CD14-positive monocyte (primary cell): ENCODE results near the gene WNT7A. TPM values are rescaled to one million over a fixed set of nuclear protein-coding genes. Genes with fewer than 3 reads are reported as not detected.

Experiments
- DNase-seq, 3 donors: peaks; one replicate each; pipeline ENCODE4 v3.0.0-alpha.2; 2011 to 2022
- H2AFZ ChIP-seq: 2 replicates; pipeline ENCODE4 v1.6.0; 2012; ENCODE audit warnings: mild to moderate bottlenecking, low read depth, low read length, inconsistent platforms; ENCODE audit not compliant: insufficient read depth, poor library complexity, severe bottlenecking
- H3K27ac ChIP-seq, 2 donors: 1 replicate in 1 of 2; 2 replicates in 1 of 2; pipeline ENCODE4 v1.5.1; 2012 to 2013; ENCODE audit warnings: low read length in 2 of 2, control low read depth in 1 of 2, inconsistent platforms in 1 of 2, low read depth in 1 of 2, mild to moderate bottlenecking in 1 of 2
- H3K27me3 ChIP-seq, 2 donors: one replicate each; pipeline versions ENCODE4 v1.6.0 to v1.6.1; 2011 to 2013; ENCODE audit warnings: low read length in 2 of 2; ENCODE audit not compliant: control insufficient read depth in 2 of 2, insufficient read depth in 2 of 2
- H3K36me3 ChIP-seq, 2 donors: replicated peaks in 1 of 2; 1 replicate in 1 of 2; 2 replicates in 1 of 2; pipeline versions ENCODE4 v1.5.1 to v1.6.1; 2012 to 2013; ENCODE audit warnings: low read length in 2 of 2, control low read depth in 1 of 2, inconsistent platforms in 1 of 2, mild to moderate bottlenecking in 1 of 2; ENCODE audit not compliant: insufficient read depth in 2 of 2, control insufficient read depth in 1 of 2
- H3K4me1 ChIP-seq, 2 donors: 1 replicate in 1 of 2; 2 replicates in 1 of 2; pipeline versions ENCODE4 v1.5.1 to v1.6.1; 2012 to 2013; ENCODE audit warnings: low read length in 2 of 2, control low read depth in 1 of 2, inconsistent platforms in 1 of 2, mild to moderate bottlenecking in 1 of 2, moderate library complexity in 1 of 2; ENCODE audit not compliant: insufficient read depth in 2 of 2, control insufficient read depth in 1 of 2
- H3K4me2 ChIP-seq: replicated peaks from 2 replicates; pipeline ENCODE3; 2012; ENCODE audit warnings: low read length, moderate library complexity, mild to moderate bottlenecking; ENCODE audit not compliant: poor library complexity, severe bottlenecking; ENCODE audit errors: extremely low read depth
- H3K4me3 ChIP-seq, 3 experiments: fragments of 200-600 bp in 1 of 3; sonication (generic) in 1 of 3; replicated peaks in 1 of 3; 1 replicate in 2 of 3; 2 replicates in 1 of 3; pipeline ENCODE4 v1.5.1; 2011 to 2013; ENCODE audit warnings: low read length in 3 of 3, mild to moderate bottlenecking in 3 of 3, control low read depth in 2 of 3, low read depth in 2 of 3, inconsistent platforms in 1 of 3, moderate library complexity in 1 of 3
- H3K79me2 ChIP-seq: 2 replicates; pipeline ENCODE4 v1.6.0; 2012; ENCODE audit warnings: mild to moderate bottlenecking, control low read depth, inconsistent platforms, low read length, moderate library complexity; ENCODE audit not compliant: insufficient read depth
- H3K9ac ChIP-seq: 2 replicates; pipeline ENCODE4 v1.6.0; 2017; ENCODE audit warnings: low read length, mild to moderate bottlenecking; ENCODE audit not compliant: insufficient read depth, poor library complexity, severe bottlenecking
- H3K9me3 ChIP-seq, 2 donors: replicated peaks in 1 of 2; 1 replicate in 1 of 2; 2 replicates in 1 of 2; pipeline versions ENCODE4 v1.5.1 to v1.6.1; 2012 to 2013; ENCODE audit warnings: low read length in 2 of 2, control low read depth in 1 of 2; ENCODE audit not compliant: control insufficient read depth in 1 of 2, insufficient read depth in 1 of 2
- H4K20me1 ChIP-seq: 2 replicates; pipeline ENCODE4 v1.6.0; 2012; ENCODE audit warnings: mild to moderate bottlenecking, low read length, control low read depth, moderate library complexity; ENCODE audit not compliant: insufficient read depth
- H3K27ac Mint-ChIP-seq, 7 donors: one replicate each; pipeline ENCODE4 v1.8.0; 2020; ENCODE audit warnings: mild to moderate bottlenecking in 7 of 7, mixed read lengths in 7 of 7, moderate library complexity in 6 of 7, inconsistent platforms in 2 of 7
- H3K27me3 Mint-ChIP-seq, 3 donors: one replicate each; pipeline ENCODE4 v1.8.0; 2021 to 2022; ENCODE audit warnings: low read depth in 3 of 3, mild to moderate bottlenecking in 3 of 3, mixed read lengths in 3 of 3, moderate library complexity in 3 of 3, inconsistent platforms in 1 of 3
- H3K36me3 Mint-ChIP-seq, 2 donors: one replicate each; pipeline ENCODE4 v1.8.0; 2020; ENCODE audit warnings: mixed read lengths in 2 of 2, inconsistent platforms in 1 of 2, mild to moderate bottlenecking in 1 of 2
- H3K4me1 Mint-ChIP-seq: one replicate; pipeline ENCODE4 v1.8.0; 2020; ENCODE audit warnings: mild to moderate bottlenecking, mixed read lengths
- H3K4me3 Mint-ChIP-seq, 2 donors: one replicate each; pipeline ENCODE4 v1.8.0; 2020; ENCODE audit warnings: mild to moderate bottlenecking in 2 of 2, mixed read lengths in 2 of 2, moderate library complexity in 1 of 2
- H3K9me3 Mint-ChIP-seq, 7 donors: one replicate each; pipeline ENCODE4 v1.8.0; 2020 to 2022; ENCODE audit warnings: mixed read lengths in 7 of 7, mild to moderate bottlenecking in 6 of 7, moderate library complexity in 6 of 7, inconsistent platforms in 2 of 7
- CTCF ChIP-seq: fragments of 200-600 bp; IDR thresholded peaks from one replicate; pipeline ENCODE4 v1.8.0; 2022; ENCODE audit warnings: antibody characterized with exemption, mild to moderate bottlenecking
- WGBS: methylation state at CpG from one replicate; pipeline ENCODE4 v1.1.5; 2013; ENCODE audit warnings: missing lambda C conversion rate; ENCODE audit not compliant: insufficient coverage; 5-methylcytosine and 5-hydroxymethylcytosine counted together
- intact Hi-C, 2 donors: fragments of 100-400 bp; cut with micrococcal nuclease; formaldehyde crosslinking; loops; one replicate each; pipeline versions ENCODE4 v1.15.0 to v1.15.1; 2023
- polyA plus RNA-seq, 3 donors: library from polyadenylated mRNA; depleted of rRNA in 1 of 3; unstranded in 2 of 3; stranded (reverse) in 1 of 3; fragments of 300-500 nt in 2 of 3; fragments of >200 nt in 1 of 3; fragmentation: Illumina TruSeq in 2 of 3; gene quantifications; 1 replicate in 2 of 3; 2 replicates in 1 of 3; pipeline ENCODE4 v1.2.3, GENCODE V29; 2012 to 2021

The WNT7A gene
- polyA plus RNA-seq, 3 donors: not detected

GRCh38 chr3:13833506-13834257, 46.2 kb downstream of the WNT7A start:
- Histone ChIP-seq H3K4me3 (no peak overlapping the region), H3K9me3 (peaks cover 0 to 6% of the 10 kb centered on the region in 2 donors), H3K27ac (no peak overlapping the region), H3K79me2 (no peaks in the 10 kb centered on the region), H3K4me1 (no peaks in the 10 kb centered on the region), H3K36me3 (no peaks in the 10 kb centered on the region), H3K27me3 (no peaks in the 10 kb centered on the region), H3K4me2 (no peak overlapping the region), H4K20me1 (no peaks in the 10 kb centered on the region), H2AFZ (no peak overlapping the region), H3K9ac (no peak overlapping the region)
- WGBS: 94% methylated on average over 8 of the region's 9 CpGs
- Mint-ChIP-seq H3K4me3 (no peak overlapping the region), H3K27ac (no peak overlapping the region), H3K36me3 (no peaks in the 10 kb centered on the region), H3K9me3 (peaks cover 3 to 8% (median 5%) of the 10 kb centered on the region in 7 donors), H3K27me3 (peaks cover 8 to 16% (median 10%) of the 10 kb centered on the region in 3 donors), H3K4me1 (peaks cover 1% of the 10 kb centered on the region)
- intact Hi-C loops: no loop called here
- TF ChIP-seq CTCF: no peak
- DNase-seq: no peak

GRCh38 chr3:13832130-13832529, 47.7 kb downstream of the WNT7A start:
- Histone ChIP-seq H3K4me1 (no peaks in the 10 kb centered on the region), H3K4me2 (no peak overlapping the region), H3K9me3 (peaks cover 0 to 6% of the 10 kb centered on the region in 2 donors), H3K36me3 (no peaks in the 10 kb centered on the region), H3K27me3 (no peaks in the 10 kb centered on the region), H3K27ac (no peak overlapping the region), H4K20me1 (no peaks in the 10 kb centered on the region), H3K79me2 (no peaks in the 10 kb centered on the region), H3K4me3 (no peak overlapping the region), H3K9ac (no peak overlapping the region), H2AFZ (no peak overlapping the region)
- DNase-seq: no peak
- Mint-ChIP-seq H3K4me1 (peaks cover 1% of the 10 kb centered on the region), H3K36me3 (no peaks in the 10 kb centered on the region), H3K27ac (peak overlapping the region in 1 of 7 donors; percentile 4), H3K9me3 (peaks cover 3 to 8% (median 5%) of the 10 kb centered on the region in 7 donors), H3K4me3 (no peak overlapping the region), H3K27me3 (peaks cover 8 to 16% (median 10%) of the 10 kb centered on the region in 3 donors)
- no peak for TF ChIP-seq CTCF
- intact Hi-C loops: no loop called here
